Right atrium auricular region (tissue), 2 donors: ENCODE results near the gene APOA1. TPM values are rescaled to one million over a fixed set of nuclear protein-coding genes. Genes with fewer than 3 reads are reported as not detected.
"Not testable (repeated sequence)": the region's sequence is repeated elsewhere in the genome, so short reads cannot be mapped to it uniquely, and the experiment has no call there.

Experiments used
- DNase-seq: peaks from one replicate; pipeline ENCODE4 v3.0.0-alpha.2; 2019; ENCODE audit warnings: low spot score
- H3K27ac ChIP-seq, 2 donors: fragments of 200-600 bp; sonication (generic); 1 replicate in 1 of 2; 2 replicates in 1 of 2; pipeline ENCODE4 v1.5.1; 2016 to 2019
- H3K27me3 ChIP-seq, 2 donors: fragments of 200-600 bp; sonication (generic); one replicate each; pipeline versions ENCODE4 v1.5.1 to v1.6.0; 2017 to 2019
- H3K36me3 ChIP-seq: fragments of 200-600 bp; sonication (generic); one replicate; pipeline ENCODE4 v1.5.1; 2016
- H3K4me1 ChIP-seq, 2 donors: fragments of 200-600 bp; sonication (generic); one replicate each; pipeline versions ENCODE4 v1.5.1 to v1.6.0; 2017 to 2019
- H3K4me3 ChIP-seq, 2 donors: fragments of 200-600 bp; sonication (generic); 1 replicate in 1 of 2; 2 replicates in 1 of 2; pipeline ENCODE4 v1.5.1; 2017 to 2019; ENCODE audit warnings: mild to moderate bottlenecking in 1 of 2, moderate library complexity in 1 of 2
- H3K9me3 ChIP-seq, 2 donors: fragments of 200-600 bp; sonication (generic); one replicate each; pipeline ENCODE4 v1.5.1; 2019
- CTCF ChIP-seq, 2 donors: fragments of 200-600 bp; sonication (generic); IDR thresholded peaks; one replicate each; pipeline ENCODE4 v1.5.1; 2019; ENCODE audit warnings: antibody characterized with exemption in 2 of 2
- total RNA-seq, 2 donors: library from RNA; depleted of rRNA; stranded (reverse); fragments of >200 nt; gene quantifications; one replicate each; pipeline ENCODE4 v1.1.0, GENCODE V29; 2016

APOA1 gene
- total RNA-seq, 2 donors from 2014 or later = 4.5 to 9.5 TPM

GRCh38 chr11:116836632-116836991 lies 810 bp downstream of the APOA1 start:
- Histone ChIP-seq H3K4me3 (no peak overlapping the region), H3K27ac (peak overlapping the region; percentile 73 to 76)

DNA sequence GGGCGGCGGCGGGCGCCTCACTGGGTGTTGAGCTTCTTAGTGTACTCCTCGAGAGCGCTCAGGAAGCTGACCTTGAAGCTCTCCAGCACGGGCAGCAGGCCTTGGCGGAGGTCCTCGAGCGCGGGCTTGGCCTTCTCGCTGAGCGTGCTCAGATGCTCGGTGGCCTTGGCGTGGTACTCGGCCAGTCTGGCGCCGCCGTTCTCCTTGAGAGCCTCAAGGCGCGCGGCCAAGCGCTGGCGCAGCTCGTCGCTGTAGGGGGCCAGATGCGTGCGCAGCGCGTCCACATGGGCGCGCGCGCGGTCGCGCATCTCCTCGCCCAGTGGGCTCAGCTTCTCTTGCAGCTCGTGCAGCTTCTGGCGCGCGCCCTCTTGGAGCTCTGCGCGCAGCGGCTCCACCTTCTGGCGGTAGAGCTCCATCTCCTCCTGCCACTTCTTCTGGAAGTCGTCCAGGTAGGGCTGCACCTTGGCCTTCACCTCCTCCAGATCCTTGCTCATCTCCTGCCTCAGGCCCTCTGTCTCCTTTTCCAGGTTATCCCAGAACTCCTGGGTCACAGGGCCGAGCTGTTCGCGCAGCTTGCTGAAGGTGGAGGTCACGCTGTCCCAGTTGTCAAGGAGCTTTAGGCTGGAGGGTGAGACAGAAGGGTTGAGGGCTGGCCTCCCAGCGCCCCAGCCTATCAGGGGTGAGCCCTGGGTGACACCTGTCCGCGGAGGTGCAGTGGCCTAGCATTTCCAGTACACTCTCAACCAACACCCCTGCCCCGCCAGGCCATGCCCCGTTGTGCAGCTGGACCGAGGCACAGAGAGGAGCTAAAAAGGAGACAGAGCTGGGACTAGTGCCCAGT lies 1.4 kb downstream of the APOA1 start:
- Histone ChIP-seq H3K9me3 (no peaks in the 10 kb centered on the region), H3K27ac (peak overlapping the region; percentile 73 to 76), H3K4me1 (peaks cover 0 to 38% of the 10 kb centered on the region in 2 donors), H3K27me3 (no peaks in the 10 kb centered on the region), H3K4me3 (peak overlapping the region in 1 of 2 donors; percentile 44), H3K36me3 (no peaks in the 10 kb centered on the region)
- TF ChIP-seq CTCF (IDR thresholded peaks at IDR 0.05) = peak; percentile 15 to 81
- DNase-seq = peak; percentile 86

More at GRCh38 chr11:116836632-116836991, 810 bp downstream of the APOA1 start:
- Histone ChIP-seq H3K9me3 (no peaks in the 10 kb centered on the region), H3K27me3 (no peaks in the 10 kb centered on the region), H3K4me1 (peaks cover 0 to 38% of the 10 kb centered on the region in 2 donors), H3K36me3 (no peaks in the 10 kb centered on the region)
- TF ChIP-seq CTCF (IDR thresholded peaks at IDR 0.05) = no peak
- no peak for DNase-seq

DNA sequence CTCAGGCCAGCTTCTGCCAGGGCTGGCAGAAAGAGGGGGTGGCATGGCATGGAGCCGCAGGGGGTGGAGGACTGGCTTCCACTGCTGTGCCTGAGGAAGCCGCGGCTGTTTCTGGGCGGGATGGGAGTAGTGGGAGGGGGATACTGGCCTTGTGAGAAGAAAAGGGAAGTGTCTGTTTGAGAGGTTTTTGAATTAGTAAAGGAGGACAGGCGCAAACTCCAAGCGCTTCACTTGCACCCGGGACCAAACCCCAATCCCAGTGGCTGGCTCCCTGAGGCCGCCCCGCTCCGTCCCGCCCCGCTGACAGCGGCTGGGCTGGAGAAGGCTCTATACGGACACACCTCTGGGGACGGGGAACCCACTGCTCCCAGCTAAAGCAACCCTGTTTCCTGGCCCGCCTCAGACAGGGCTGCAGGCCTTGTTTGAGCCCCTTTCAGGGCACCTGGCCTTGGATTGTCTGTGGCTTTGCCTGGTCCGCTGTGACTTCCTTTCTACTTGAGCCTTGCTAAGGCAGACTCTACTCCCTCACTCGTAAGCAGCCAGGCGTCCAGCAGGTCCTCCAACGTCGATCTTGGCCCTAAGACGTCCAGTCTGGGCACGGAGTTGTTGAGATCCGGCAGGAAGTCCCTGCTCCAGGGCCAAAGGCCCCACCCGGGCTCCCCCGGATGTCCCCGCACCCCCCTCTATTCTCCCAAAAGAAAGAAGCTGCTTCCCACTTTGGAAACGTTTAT lies 2.2 kb downstream of the APOA1 start:
- peak overlapping the region in 1 of 2 donors; percentile 44 for H3K4me3 ChIP-seq
- DNase-seq = no peak
- peaks cover 0 to 38% of the 10 kb centered on the region in 2 donors for H3K4me1 ChIP-seq
- no peaks in the 10 kb centered on the region for H3K9me3 ChIP-seq
- no peaks in the 10 kb centered on the region for H3K27me3 ChIP-seq
- peak overlapping the region; percentile 73 to 76 for H3K27ac ChIP-seq
- no peak for TF ChIP-seq CTCF (IDR thresholded peaks at IDR 0.05)
- no peaks in the 10 kb centered on the region for H3K36me3 ChIP-seq

DNA sequence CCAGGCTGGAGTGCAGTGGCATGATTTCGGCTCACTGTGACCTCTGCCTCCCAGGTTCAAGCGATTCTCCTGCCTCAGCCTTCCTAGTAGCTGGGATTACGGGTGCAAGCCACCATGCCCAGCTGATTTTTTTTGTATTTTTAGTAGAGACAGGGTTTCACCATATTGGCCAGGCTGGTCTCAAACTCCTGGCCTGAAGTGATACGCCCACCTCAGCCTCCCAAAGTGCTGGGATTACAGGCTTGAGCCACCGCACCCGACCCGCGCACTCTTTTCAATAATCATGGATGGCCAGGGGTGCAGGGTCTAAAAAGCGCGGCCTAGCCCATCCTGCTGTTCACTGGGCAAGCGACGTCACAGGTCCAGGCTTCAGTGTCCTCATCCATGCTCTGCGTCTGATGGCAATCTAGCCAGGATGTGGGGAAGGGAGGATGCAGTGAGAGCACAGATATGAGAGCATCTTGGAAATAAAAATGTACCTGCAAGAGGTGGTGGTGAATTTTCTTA lies 2.8 kb downstream of the APOA1 start:
- Histone ChIP-seq H3K4me3 (peak overlapping the region in 1 of 2 donors; percentile 44), H3K27ac (peak overlapping the region; percentile 73 to 76), H3K4me1 (peaks cover 0 to 38% of the 10 kb centered on the region in 2 donors)
- not testable (repeated sequence) for H3K27me3 ChIP-seq, DNase-seq, H3K9me3 ChIP-seq, H3K36me3 ChIP-seq

- Histone ChIP-seq H3K9me3 (no peaks in the 10 kb centered on the region), H3K4me3 (no peak overlapping the region), H3K27ac (no peak overlapping the region), H3K27me3 (no peaks in the 10 kb centered on the region), H3K36me3 (no peaks in the 10 kb centered on the region), H3K4me1 (peaks cover 0 to 37% of the 10 kb centered on the region in 2 donors)
- no peak for DNase-seq
- TF ChIP-seq CTCF (IDR thresholded peaks at IDR 0.05) = no peak
Observed at GRCh38 chr11:116833816-116834534, 3.4 kb downstream of the APOA1 start.
